ENCODE data around the gene SLC6A7.

SLC6A7 gene

GRCh38 chr5:150196986-150197385, 7.1 kb downstream of the SLC6A7 start:
- no peak for DNase-seq

GRCh38 chr5:150197476-150197875, 7.6 kb downstream of the SLC6A7 start:
- DNase-seq = no peak

- DNase-seq = no peak
These were observed 12.6 kb downstream of the SLC6A7 start for GRCh38 chr5:150202501-150202900.

- no peak for DNase-seq
These were observed 14.1 kb downstream of the SLC6A7 start for GRCh38 chr5:150203832-150204589.

- DNase-seq = no peak
These were observed 14.7 kb downstream of the SLC6A7 start for GRCh38 chr5:150204590-150204960.

GRCh38 chr5:150206098-150206778, 16.4 kb downstream of the SLC6A7 start:
- no peak for DNase-seq

- DNase-seq = no peak
These were observed 16.9 kb downstream of the SLC6A7 start for GRCh38 chr5:150206779-150207115.

GRCh38 chr5:150208187-150209098, 18.6 kb downstream of the SLC6A7 start:
- no peak for DNase-seq

GRCh38 chr5:150209099-150209635, 19.3 kb downstream of the SLC6A7 start:
- DNase-seq = no peak

- DNase-seq = no peak
These were observed 20.8 kb downstream of the SLC6A7 start for GRCh38 chr5:150210644-150211043.

GRCh38 chr5:150211156-150212030, 21.5 kb downstream of the SLC6A7 start:
- no peak for DNase-seq

GRCh38 chr5:150213530-150213929, 23.7 kb downstream of the SLC6A7 start:
- DNase-seq = no peak

GRCh38 chr5:150214289-150214688, 24.4 kb downstream of the SLC6A7 start:
- no peak for DNase-seq

GRCh38 chr5:150215979-150216944, 26.4 kb downstream of the SLC6A7 start:
- no peak for DNase-seq

GRCh38 chr5:150217038-150217437, 27.2 kb downstream of the SLC6A7 start:
- no peak for DNase-seq

GRCh38 chr5:150217873-150218692, 28.2 kb downstream of the SLC6A7 start:
- DNase-seq = peak; percentile 66

- no peak for DNase-seq
These were observed 28.8 kb downstream of the SLC6A7 start for GRCh38 chr5:150218693-150219035.

- no peak for DNase-seq
These were observed 29.3 kb downstream of the SLC6A7 start for GRCh38 chr5:150219142-150219541.

GRCh38 chr5:150219861-150220260, 30.0 kb downstream of the SLC6A7 start:
- no peak for DNase-seq

GRCh38 chr5:150221471-150221870, 31.6 kb downstream of the SLC6A7 start:
- DNase-seq = no peak

All from SHP77 treated with DMSO at 0.1 percent for 48 hours (cell line).